Upper lobe of right lung (tissue), 1 donor: ENCODE data around the gene LRP8. TPM values are rescaled to one million over a fixed set of nuclear protein-coding genes. Genes with fewer than 3 reads are reported as not detected.

Experiments
- ATAC-seq: fragments of 200-7000 bp; cut with Tn5 transposase; one replicate; pipeline ENCODE4 v1.9.1; 2020; ENCODE audit warnings: mild to moderate bottlenecking, moderate library complexity
- DNase-seq: peaks from one replicate; pipeline ENCODE4 v3.0.0-alpha.2; 2020
- H3K27ac ChIP-seq: fragments of 200-600 bp; one replicate; pipeline ENCODE4 v1.8.0; 2022
- H3K27me3 ChIP-seq: fragments of 200-600 bp; one replicate; pipeline ENCODE4 v1.8.0; 2022; ENCODE audit warnings: mild to moderate bottlenecking
- H3K36me3 ChIP-seq: fragments of 200-600 bp; one replicate; pipeline ENCODE4 v1.8.0; 2022
- H3K4me1 ChIP-seq: fragments of 200-600 bp; one replicate; pipeline ENCODE4 v1.8.0; 2022
- H3K4me3 ChIP-seq: fragments of 200-600 bp; one replicate; pipeline ENCODE4 v1.8.0; 2022; ENCODE audit warnings: mild to moderate bottlenecking
- H3K9me3 ChIP-seq: fragments of 200-600 bp; one replicate; pipeline ENCODE4 v1.8.0; 2022
- CTCF ChIP-seq: fragments of 200-600 bp; IDR thresholded peaks from one replicate; pipeline ENCODE4 v1.8.0; 2022; ENCODE audit warnings: antibody characterized with exemption
- intact Hi-C: fragments of 100-400 bp; cut with DNase I; formaldehyde crosslinking; loops from one replicate; pipeline ENCODE4 v1.11.0; 2022
- total RNA-seq: library from RNA; stranded (reverse); fragmentation: NEBNext Ultra II Directional; extraction: Animal tissue kit (Norgen Biotek cat#: 25700); gene quantifications from one replicate; pipeline ENCODE4 v1.2.1, GENCODE V29; 2021
- donor health status: DM: no; HTN: yes; CAD: no; lungs with severe emphysema.

Gene LRP8
- total RNA-seq, 1 donor from 2014 or later: 11.6 TPM

GRCh38 chr1:53349968-53350852 lies 22.3 kb upstream of the LRP8 start:
- H3K4me1 ChIP-seq: no peaks in the 10 kb centered on the region
- no peaks in the 10 kb centered on the region for H3K36me3 ChIP-seq
- ATAC-seq (no peak), DNase-seq (peak; percentile 45)
- no peaks in the 10 kb centered on the region for H3K9me3 ChIP-seq
- no peak overlapping the region for H3K4me3 ChIP-seq
- no peak for TF ChIP-seq CTCF
- intact Hi-C loops: no loop called here
- no peak overlapping the region for H3K27ac ChIP-seq
- H3K27me3 ChIP-seq: no peaks in the 10 kb centered on the region

- no peak for TF ChIP-seq CTCF
- intact Hi-C loops: no loop called here
- Histone ChIP-seq H3K27me3 (no peaks in the 10 kb centered on the region), H3K4me3 (no peak overlapping the region), H3K27ac (no peak overlapping the region), H3K36me3 (no peaks in the 10 kb centered on the region), H3K9me3 (no peaks in the 10 kb centered on the region), H3K4me1 (no peaks in the 10 kb centered on the region)
- DNase-seq (peak; percentile 38), ATAC-seq (peak; percentile 14)
Measured at GRCh38 chr1:53349369-53349835, 21.5 kb upstream of the LRP8 start.

GRCh38 chr1:53348486-53349368 lies 20.9 kb upstream of the LRP8 start:
- H3K9me3 ChIP-seq: no peaks in the 10 kb centered on the region
- H3K27ac ChIP-seq: no peak overlapping the region
- H3K4me3 ChIP-seq: no peak overlapping the region
- ATAC-seq (peak; percentile 61), DNase-seq (peak; percentile 63)
- TF ChIP-seq CTCF: no peak
- no peaks in the 10 kb centered on the region for H3K27me3 ChIP-seq
- H3K36me3 ChIP-seq: no peaks in the 10 kb centered on the region
- no peaks in the 10 kb centered on the region for H3K4me1 ChIP-seq
- intact Hi-C loops: no loop called here

GRCh38 chr1:53346814-53347176 lies 18.9 kb upstream of the LRP8 start:
- Histone ChIP-seq H3K27me3 (no peaks in the 10 kb centered on the region), H3K4me1 (no peaks in the 10 kb centered on the region), H3K27ac (no peak overlapping the region), H3K4me3 (no peak overlapping the region), H3K36me3 (no peaks in the 10 kb centered on the region), H3K9me3 (no peaks in the 10 kb centered on the region)
- DNase-seq (peak; percentile 40), ATAC-seq (no peak)
- intact Hi-C loops: no loop called here
- no peak for TF ChIP-seq CTCF

- Histone ChIP-seq H3K36me3 (no peaks in the 10 kb centered on the region), H3K27me3 (no peaks in the 10 kb centered on the region), H3K9me3 (no peaks in the 10 kb centered on the region), H3K4me1 (no peaks in the 10 kb centered on the region), H3K4me3 (no peak overlapping the region), H3K27ac (no peak overlapping the region)
- TF ChIP-seq CTCF: no peak
- DNase-seq (peak; percentile 38), ATAC-seq (no peak)
- intact Hi-C loops: no loop called here
Measured at GRCh38 chr1:53345996-53346813, 18.3 kb upstream of the LRP8 start.
